Effector CD4-positive, alpha-beta T cell (primary cell): ENCODE results near the gene ZNF10.

Source experiments
- DNase-seq: peaks from one replicate; pipeline ENCODE4 v3.0.0-alpha.2; 2020

The ZNF10 gene

GRCh38 chr12:133202493-133203343 lies 72.3 kb downstream of the ZNF10 start:
- DNase-seq, result no peak

- DNase-seq, result no peak
Observed at GRCh38 chr12:133203344-133204263, 73.2 kb downstream of the ZNF10 start.

- DNase-seq, result no peak
Observed at GRCh38 chr12:133204264-133204603, 73.8 kb downstream of the ZNF10 start.

- DNase-seq, result no peak
Observed at GRCh38 chr12:133206390-133206789, 76.0 kb downstream of the ZNF10 start.
